Keratinocyte (primary cell): ENCODE data around the gene LSM12.

ENCODE experiments used
- EZH2 ChIP-seq: IDR thresholded peaks from one replicate; pipeline ENCODE4 v1.6.1; 2012; ENCODE audit warnings: inconsistent platforms, mild to moderate bottlenecking, low read length, moderate library complexity
- TF ChIP-seq, protein P1 (sequence below), 3 experiments: IDR thresholded peaks in 1 of 3; conservative IDR thresholded peaks in 1 of 3; optimal IDR thresholded peaks in 1 of 3; 2 replicates in 2 of 3; 3 replicates in 1 of 3; pipeline versions ENCODE3 to v1.5.1; 2011; ENCODE audit warnings: low read length in 3 of 3, mild to moderate bottlenecking in 3 of 3, moderate library complexity in 2 of 3, control low read depth in 1 of 3, inconsistent platforms in 1 of 3; ENCODE audit not compliant: insufficient read depth in 2 of 3; ENCODE audit errors: extremely low read depth in 1 of 3

DNA sequence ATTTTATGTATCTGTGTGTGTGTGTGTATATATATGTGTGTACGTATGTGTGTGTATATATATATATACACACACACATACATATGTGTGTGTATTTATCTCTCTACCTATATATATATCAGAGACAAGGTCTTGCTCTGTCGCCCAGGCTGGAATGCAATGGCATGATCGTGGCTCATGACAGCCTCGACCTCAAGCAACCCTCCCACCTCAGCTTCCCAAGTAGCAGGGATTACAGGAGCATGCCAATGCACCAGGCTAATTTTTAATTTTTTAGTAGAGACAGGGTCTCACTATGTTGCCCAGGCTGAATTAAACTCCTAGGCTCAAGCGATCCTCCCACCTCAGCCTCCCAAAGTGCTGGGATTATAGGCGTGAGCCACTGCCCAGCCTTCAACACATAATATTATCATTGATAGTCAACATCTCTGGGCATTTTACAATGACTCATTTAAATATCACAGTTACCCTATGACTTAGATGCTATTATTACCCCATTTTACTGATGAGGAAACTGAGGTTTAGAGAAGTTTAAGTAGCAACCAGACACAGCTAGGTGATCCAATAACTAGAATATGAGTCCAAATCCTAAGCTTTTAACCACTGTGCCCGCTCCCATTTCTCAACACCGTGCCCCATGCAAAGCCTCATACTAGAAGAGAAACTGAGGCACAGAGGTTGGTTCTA is 28.4 kb upstream of the LSM12 start:
- TF ChIP-seq, protein P1, sequence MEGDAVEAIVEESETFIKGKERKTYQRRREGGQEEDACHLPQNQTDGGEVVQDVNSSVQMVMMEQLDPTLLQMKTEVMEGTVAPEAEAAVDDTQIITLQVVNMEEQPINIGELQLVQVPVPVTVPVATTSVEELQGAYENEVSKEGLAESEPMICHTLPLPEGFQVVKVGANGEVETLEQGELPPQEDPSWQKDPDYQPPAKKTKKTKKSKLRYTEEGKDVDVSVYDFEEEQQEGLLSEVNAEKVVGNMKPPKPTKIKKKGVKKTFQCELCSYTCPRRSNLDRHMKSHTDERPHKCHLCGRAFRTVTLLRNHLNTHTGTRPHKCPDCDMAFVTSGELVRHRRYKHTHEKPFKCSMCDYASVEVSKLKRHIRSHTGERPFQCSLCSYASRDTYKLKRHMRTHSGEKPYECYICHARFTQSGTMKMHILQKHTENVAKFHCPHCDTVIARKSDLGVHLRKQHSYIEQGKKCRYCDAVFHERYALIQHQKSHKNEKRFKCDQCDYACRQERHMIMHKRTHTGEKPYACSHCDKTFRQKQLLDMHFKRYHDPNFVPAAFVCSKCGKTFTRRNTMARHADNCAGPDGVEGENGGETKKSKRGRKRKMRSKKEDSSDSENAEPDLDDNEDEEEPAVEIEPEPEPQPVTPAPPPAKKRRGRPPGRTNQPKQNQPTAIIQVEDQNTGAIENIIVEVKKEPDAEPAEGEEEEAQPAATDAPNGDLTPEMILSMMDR (optimal IDR thresholded peaks at IDR 0.05 in 1 of 3, IDR thresholded peaks at IDR 0.05 in 1 of 3, conservative IDR thresholded peaks at IDR 0.05 in 1 of 3; ENCODE audit: extremely low read depth in 1 of 3, insufficient read depth in 2 of 3, low read length in 3 of 3) = no peak
- TF ChIP-seq EZH2 = no peak
